ENCODE data around the gene PIGZ.

DNA sequence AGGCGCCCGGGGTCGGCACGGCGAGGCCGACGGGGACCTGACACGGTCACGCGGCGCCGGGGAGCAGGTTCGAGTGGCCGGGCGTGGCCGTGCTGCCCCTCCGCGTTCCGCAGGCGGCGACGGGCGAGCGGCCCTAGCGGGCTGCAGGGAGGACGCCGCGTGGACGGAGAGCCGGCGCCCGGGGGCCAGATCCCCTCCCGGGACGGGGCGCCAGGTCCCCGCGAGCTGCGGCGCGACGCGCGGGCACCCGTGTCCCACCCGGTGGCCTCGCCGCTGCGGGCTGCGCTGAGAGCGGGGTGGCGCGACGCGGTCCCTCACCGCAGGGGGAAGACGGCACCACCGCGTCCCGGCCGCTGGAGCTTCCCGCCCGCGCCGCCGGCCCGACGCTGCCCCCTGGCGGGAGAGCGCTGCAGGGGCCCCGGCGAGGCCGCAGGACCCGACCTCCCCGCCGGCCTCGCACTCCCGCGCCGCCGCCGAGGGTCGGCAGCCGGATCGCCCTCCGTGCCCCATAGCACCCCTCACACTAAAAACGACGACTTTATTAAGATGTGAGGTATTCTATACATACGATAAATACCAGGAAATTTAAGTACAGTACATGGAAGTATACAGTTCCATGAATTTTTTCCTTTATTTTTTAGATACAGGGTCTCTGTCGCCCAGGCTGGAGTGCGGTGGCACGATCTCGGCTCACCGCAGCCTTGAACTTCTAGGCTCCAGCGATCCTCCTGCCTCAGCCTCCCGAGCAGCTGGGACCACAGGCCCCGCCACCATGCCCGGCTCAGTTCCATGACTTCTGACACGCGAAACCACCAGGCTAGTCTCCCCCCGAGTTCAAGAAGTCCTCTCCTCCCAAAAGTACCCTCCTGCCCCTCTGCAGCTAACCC lies 1.3 kb upstream of the PIGZ start:
- TF ChIP-seq CTCF (IDR thresholded peaks at IDR 0.05; ENCODE audit: low read depth, low read length) (peak; percentile 38), EZH2phosphoT487 (IDR thresholded peaks at IDR 0.05; ENCODE audit: low read depth) (no peak)

Data from OCI-LY3 (cell line).